WTC11 (cell line): ENCODE results near the gene GUCY2D.

Experiments used
- CTCF ChIP-seq: fragments of 200-600 bp; IDR thresholded peaks from 2 replicates; pipeline ENCODE4 v1.8.0; 2022; ENCODE audit warnings: antibody characterized with exemption
- MAX ChIP-seq: sonication (generic); formaldehyde crosslinking; IDR thresholded peaks from 2 replicates; pipeline ENCODE4 v1.8.0; 2022; ENCODE audit warnings: mild to moderate bottlenecking, missing genetic modification reagents
- TEAD4 ChIP-seq: sonication (generic); formaldehyde crosslinking; IDR thresholded peaks from 2 replicates; pipeline ENCODE4 v1.8.0; 2022; ENCODE audit warnings: mild to moderate bottlenecking, missing genetic modification reagents

- TF ChIP-seq CTCF (no peak), MAX (CRISPR knock-in tag) (no peak), TEAD4 (CRISPR knock-in tag) (no peak)
Observed at GRCh38 chr17:8015236-8015956, 13.0 kb downstream of the GUCY2D start.
